Testis (tissue), 2 donors: ENCODE results near the gene TFAP2E.

ENCODE experiments used
- POLR2A ChIP-seq: fragments of 450-650 bp; IDR thresholded peaks from one replicate; pipeline ENCODE4 v1.6.1; 2017; ENCODE audit warnings: antibody characterized with exemption, mild to moderate bottlenecking, moderate library complexity
- TF ChIP-seq, protein P1 (sequence below), 3 experiments: fragments of 450-650 bp in 2 of 3; fragments of 200-600 bp in 1 of 3; sonication (generic) in 1 of 3; IDR thresholded peaks; one replicate each; pipeline ENCODE4 v1.5.1; 2016 to 2019; ENCODE audit warnings: antibody characterized with exemption in 3 of 3, mild to moderate bottlenecking in 2 of 3, moderate library complexity in 1 of 3

DNA sequence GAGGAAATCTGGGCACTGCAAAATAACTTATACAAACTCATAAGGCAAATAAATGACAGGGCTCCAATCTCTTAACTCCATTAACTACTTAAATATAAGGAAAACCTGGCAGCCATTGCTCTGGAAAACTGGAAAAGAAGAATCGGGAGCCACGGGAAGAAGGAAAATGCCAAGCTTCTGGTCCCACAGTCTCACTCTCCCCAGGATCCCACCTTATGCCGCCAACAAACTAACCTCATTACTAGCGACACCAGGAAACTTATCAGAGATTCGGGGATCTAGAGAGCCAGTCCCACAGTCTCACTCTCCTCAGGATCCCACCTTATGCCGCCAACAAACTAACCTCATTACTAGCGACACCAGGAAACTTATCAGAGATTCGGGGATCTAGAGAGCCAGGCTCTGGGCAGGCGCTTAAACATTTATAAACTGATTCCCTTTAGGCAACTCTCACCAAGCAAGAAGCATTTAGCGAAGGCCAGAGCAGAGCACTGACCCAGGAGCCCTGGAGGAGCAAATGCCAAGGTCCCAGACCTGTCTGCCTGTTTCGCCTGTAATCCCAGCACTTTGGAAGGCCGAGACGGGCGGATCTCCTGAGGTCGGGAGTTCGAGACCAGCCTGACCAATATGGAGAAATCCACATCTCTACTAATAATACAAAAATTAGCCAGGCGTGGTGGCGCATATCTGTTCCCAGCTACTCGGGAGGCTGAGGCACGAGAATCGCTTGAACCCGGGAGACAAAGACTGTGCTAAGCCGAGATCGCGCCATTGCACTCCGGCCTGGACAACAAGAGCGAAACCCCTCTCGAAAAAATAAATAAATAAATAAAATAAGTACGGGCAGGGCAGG is 67.5 kb downstream of the TFAP2E start:
- TF ChIP-seq, protein P1, sequence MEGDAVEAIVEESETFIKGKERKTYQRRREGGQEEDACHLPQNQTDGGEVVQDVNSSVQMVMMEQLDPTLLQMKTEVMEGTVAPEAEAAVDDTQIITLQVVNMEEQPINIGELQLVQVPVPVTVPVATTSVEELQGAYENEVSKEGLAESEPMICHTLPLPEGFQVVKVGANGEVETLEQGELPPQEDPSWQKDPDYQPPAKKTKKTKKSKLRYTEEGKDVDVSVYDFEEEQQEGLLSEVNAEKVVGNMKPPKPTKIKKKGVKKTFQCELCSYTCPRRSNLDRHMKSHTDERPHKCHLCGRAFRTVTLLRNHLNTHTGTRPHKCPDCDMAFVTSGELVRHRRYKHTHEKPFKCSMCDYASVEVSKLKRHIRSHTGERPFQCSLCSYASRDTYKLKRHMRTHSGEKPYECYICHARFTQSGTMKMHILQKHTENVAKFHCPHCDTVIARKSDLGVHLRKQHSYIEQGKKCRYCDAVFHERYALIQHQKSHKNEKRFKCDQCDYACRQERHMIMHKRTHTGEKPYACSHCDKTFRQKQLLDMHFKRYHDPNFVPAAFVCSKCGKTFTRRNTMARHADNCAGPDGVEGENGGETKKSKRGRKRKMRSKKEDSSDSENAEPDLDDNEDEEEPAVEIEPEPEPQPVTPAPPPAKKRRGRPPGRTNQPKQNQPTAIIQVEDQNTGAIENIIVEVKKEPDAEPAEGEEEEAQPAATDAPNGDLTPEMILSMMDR (IDR thresholded peaks at IDR 0.05), result no peak
- no peak for TF ChIP-seq POLR2A
